GM23248 (cell line): ENCODE results near the gene TNIK. TPM values are rescaled to one million over a fixed set of nuclear protein-coding genes. Genes with fewer than 3 reads are reported as not detected.
A peak's percentile ranks its signal among the peaks of the same experiment; 100 is the strongest.

Experiments used
- DNase-seq: peaks from one replicate; pipeline ENCODE4 v3.0.0-alpha.2; 2015
- H2AFZ ChIP-seq: fragments of 200-600 bp; sonication (generic); 2 replicates; pipeline ENCODE4 v1.6.1; 2016; ENCODE audit warnings: antibody characterized with exemption
- H3F3A ChIP-seq: fragments of 200-600 bp; sonication (generic); 2 replicates; pipeline ENCODE4 v1.6.1; 2016; ENCODE audit warnings: mild to moderate bottlenecking, antibody characterized with exemption, mixed run types; ENCODE audit not compliant: insufficient read depth
- H3K27ac ChIP-seq: fragments of 200-600 bp; sonication (generic); 2 replicates; pipeline ENCODE4 v1.5.1; 2016; ENCODE audit warnings: mild to moderate bottlenecking
- H3K27me3 ChIP-seq: fragments of 200-600 bp; sonication (generic); replicated peaks from 2 replicates; pipeline ENCODE4 v1.6.1; 2016; ENCODE audit warnings: mild to moderate bottlenecking; ENCODE audit not compliant: insufficient read depth
- H3K36me3 ChIP-seq: fragments of 200-600 bp; sonication (generic); 2 replicates; pipeline ENCODE4 v1.6.1; 2016; ENCODE audit warnings: low read depth, mild to moderate bottlenecking
- H3K4me1 ChIP-seq: fragments of 200-600 bp; sonication (generic); 2 replicates; pipeline ENCODE4 v1.6.1; 2016; ENCODE audit warnings: mild to moderate bottlenecking; ENCODE audit not compliant: insufficient read depth
- H3K4me2 ChIP-seq: fragments of 200-600 bp; sonication (generic); one replicate; pipeline ENCODE4 v1.6.1; 2016; ENCODE audit warnings: mild to moderate bottlenecking; ENCODE audit not compliant: unreplicated experiment
- H3K4me3 ChIP-seq: fragments of 200-600 bp; sonication (generic); 2 replicates; pipeline ENCODE4 v1.5.1; 2016; ENCODE audit warnings: mild to moderate bottlenecking
- H3K79me2 ChIP-seq: fragments of 200-600 bp; sonication (generic); 2 replicates; pipeline ENCODE4 v1.6.1; 2016; ENCODE audit warnings: mild to moderate bottlenecking; ENCODE audit not compliant: insufficient read depth
- H3K9ac ChIP-seq: fragments of 200-600 bp; sonication (generic); 2 replicates; pipeline ENCODE4 v1.6.1; 2016; ENCODE audit warnings: mild to moderate bottlenecking
- H3K9me2 ChIP-seq: fragments of 200-600 bp; sonication (generic); 2 replicates; pipeline ENCODE4 v1.6.1; 2016; ENCODE audit warnings: mixed run types, mild to moderate bottlenecking, moderate library complexity; ENCODE audit not compliant: insufficient read depth
- H3K9me3 ChIP-seq: fragments of 200-600 bp; sonication (generic); one replicate; pipeline ENCODE4 v1.6.1; 2017; ENCODE audit warnings: low read depth
- H4K20me1 ChIP-seq: fragments of 200-600 bp; sonication (generic); 2 replicates; pipeline ENCODE4 v1.6.0; 2016; ENCODE audit not compliant: insufficient read depth
- EZH2 ChIP-seq: fragments of 200-600 bp; sonication (generic); IDR thresholded peaks from 2 replicates; pipeline ENCODE4 v1.6.1; 2018; ENCODE audit warnings: antibody characterized with exemption, mild to moderate bottlenecking; ENCODE audit not compliant: insufficient read depth, poor library complexity, severe bottlenecking
- EZH2phosphoT487 ChIP-seq: fragments of 200-600 bp; sonication (generic); IDR thresholded peaks from 2 replicates; pipeline ENCODE4 v1.6.1; 2018; ENCODE audit warnings: antibody characterized with exemption, moderate library complexity, mild to moderate bottlenecking, low read depth; ENCODE audit not compliant: insufficient read depth
- WGBS, 2 experiments: methylation state at CpG; one replicate each; pipeline ENCODE4 v1.1.6; 2015 to 2017; ENCODE audit warnings: low lambda C conversion rate in 2 of 2, low coverage in 1 of 2; ENCODE audit errors: missing lambda C conversion rate in 2 of 2; 5-methylcytosine and 5-hydroxymethylcytosine counted together
- in situ Hi-C: fragments of 300-500 bp; cut with MboI; formaldehyde crosslinking; loops from 2 replicates; pipeline ENCODE4 v1.15.0; 2020
- polyA plus RNA-seq: library from polyadenylated mRNA; unstranded; fragments of >200 nt; fragmentation: Nextera tagmentation; extraction: Ambion mirVana; gene quantifications from 2 replicates; pipeline ENCODE4 v1.2.1, GENCODE V29; 2016
- total RNA-seq: library from RNA; depleted of rRNA; stranded (reverse); fragments of >200 nt; shearing (Covaris generic); gene quantifications from 2 replicates; pipeline ENCODE4 v1.2.3, GENCODE V29; 2014

The TNIK gene
- total and polyA plus RNA-seq, 2 experiments from 2014 or later, result 0.80 to 2.3 TPM

DNA sequence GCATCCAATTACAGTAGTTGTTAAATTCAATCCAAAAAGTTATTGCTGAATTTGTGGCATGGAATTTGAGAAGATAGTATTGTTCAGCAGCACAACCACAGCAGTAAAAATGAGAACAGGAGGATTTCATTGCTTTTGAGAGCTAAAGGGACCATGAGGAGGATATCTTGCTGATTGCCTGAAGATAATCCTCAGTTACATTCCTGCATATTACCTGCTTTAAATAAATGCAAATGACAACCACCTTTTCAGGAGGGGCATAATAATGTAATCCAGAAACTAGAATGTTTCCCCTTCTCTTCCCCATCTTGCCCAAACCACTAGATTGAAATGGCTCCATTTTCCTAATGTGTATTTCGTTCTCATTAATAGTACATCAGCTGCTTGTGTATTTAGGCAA, 398.5 kb downstream of the TNIK start:
- in situ Hi-C loops, result loop anchor here (25.0 kb wide), 1 partner anchor 501 kb away; no protein-coding TSS in a partner anchor
- Histone ChIP-seq H3K27me3 (no peaks in the 10 kb centered on the region), H3K27ac (no peak overlapping the region), H3K79me2 (no peaks in the 10 kb centered on the region), H3K4me2 (no peak overlapping the region), H3K4me1 (peaks cover 21% of the 10 kb centered on the region), H3K36me3 (no peaks in the 10 kb centered on the region), H3K9me3 (no peaks in the 10 kb centered on the region), H3K9ac (no peak overlapping the region), H2AFZ (no peak overlapping the region), H3F3A (peaks cover 19% of the 10 kb centered on the region), H4K20me1 (no peaks in the 10 kb centered on the region), H3K9me2 (no peaks in the 10 kb centered on the region), H3K4me3 (no peak overlapping the region)
- TF ChIP-seq EZH2phosphoT487 (no peak), EZH2 (no peak)
- WGBS, 2 experiments, result 97 to 100% methylated on average over 1 of the region's 1 CpG
- DNase-seq, result no peak

DNA sequence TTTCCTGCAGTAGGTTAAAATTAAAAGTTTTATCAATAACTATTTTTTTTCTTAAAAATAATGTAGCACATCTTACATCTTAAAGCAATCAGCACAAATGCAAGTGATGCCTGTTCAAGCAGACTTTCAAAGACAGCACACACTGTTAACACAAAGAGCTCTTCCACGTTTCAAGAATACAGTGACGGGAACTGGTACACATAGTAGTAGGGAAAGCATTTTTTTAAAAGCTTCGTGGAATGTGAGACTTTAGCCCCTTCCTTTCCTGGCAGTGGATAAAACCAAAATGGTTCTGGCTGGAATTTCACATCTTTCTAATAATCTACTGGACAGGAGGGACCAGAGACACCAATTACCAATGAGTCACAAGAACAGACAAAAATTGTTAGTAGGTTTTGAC, 400.2 kb downstream of the TNIK start:
- in situ Hi-C loops, result loop anchor here (25.0 kb wide), 1 partner anchor 502 kb away; no protein-coding TSS in a partner anchor
- no peak for DNase-seq
- no peaks in the 10 kb centered on the region for H3K36me3 ChIP-seq
- H2AFZ ChIP-seq, result no peak overlapping the region
- no peaks in the 10 kb centered on the region for H4K20me1 ChIP-seq
- H3K9me2 ChIP-seq, result no peaks in the 10 kb centered on the region
- no peak overlapping the region for H3K27ac ChIP-seq
- H3K4me2 ChIP-seq, result no peak overlapping the region
- WGBS, 2 experiments, result 84 to 86% methylated on average over 3 of the region's 3 CpGs
- no peaks in the 10 kb centered on the region for H3K9me3 ChIP-seq
- peaks cover 34% of the 10 kb centered on the region for H3F3A ChIP-seq
- no peaks in the 10 kb centered on the region for H3K27me3 ChIP-seq
- TF ChIP-seq EZH2 (no peak), EZH2phosphoT487 (no peak)
- H3K4me1 ChIP-seq, result peaks cover 38% of the 10 kb centered on the region
- no peaks in the 10 kb centered on the region for H3K79me2 ChIP-seq
- no peak overlapping the region for H3K9ac ChIP-seq
- H3K4me3 ChIP-seq, result no peak overlapping the region

DNA sequence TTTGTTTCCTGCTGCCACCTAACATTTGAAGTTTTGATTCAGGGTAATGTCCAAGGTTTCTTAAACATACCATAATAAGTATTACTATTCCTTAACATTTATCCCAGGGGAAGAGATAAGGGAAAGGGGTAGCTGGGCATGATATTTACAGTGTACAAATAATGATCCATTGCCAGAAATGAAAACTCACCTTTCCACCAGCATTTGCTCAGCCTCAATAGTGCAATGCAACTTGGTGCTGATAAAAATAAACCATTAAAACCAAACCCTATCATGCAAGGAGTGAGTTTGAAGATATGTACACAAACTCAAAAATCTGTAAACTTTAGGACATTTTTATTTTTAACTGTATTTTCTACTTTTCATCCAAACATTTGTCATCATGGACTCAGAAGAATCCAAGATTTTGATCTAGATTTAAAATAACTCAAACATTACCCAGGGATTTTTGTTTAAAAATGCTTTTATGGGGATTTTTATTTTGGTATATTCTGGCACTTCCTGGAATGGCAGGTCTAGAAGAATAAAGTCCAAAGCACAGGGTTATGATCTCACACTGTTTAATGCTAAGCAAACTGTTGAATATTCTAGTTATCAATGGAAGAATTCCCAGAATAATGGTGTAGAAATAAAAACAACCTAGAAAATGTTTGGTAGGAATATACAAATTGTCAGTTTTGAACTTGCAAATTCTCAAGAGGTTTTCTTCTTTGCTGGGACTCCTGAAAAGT, 401.2 kb downstream of the TNIK start:
- Histone ChIP-seq H3K79me2 (no peaks in the 10 kb centered on the region), H3K9me3 (no peaks in the 10 kb centered on the region), H3K4me1 (peaks cover 46% of the 10 kb centered on the region), H4K20me1 (no peaks in the 10 kb centered on the region), H3K36me3 (no peaks in the 10 kb centered on the region), H2AFZ (no peak overlapping the region), H3F3A (peaks cover 35% of the 10 kb centered on the region), H3K27ac (peak overlapping the region; percentile 23), H3K27me3 (no peaks in the 10 kb centered on the region), H3K4me3 (no peak overlapping the region), H3K9me2 (no peaks in the 10 kb centered on the region), H3K9ac (no peak overlapping the region), H3K4me2 (no peak overlapping the region)
- no peak for TF ChIP-seq EZH2
- TF ChIP-seq EZH2phosphoT487, result no peak
- no peak for DNase-seq
- in situ Hi-C loops, result loop anchor here (25.0 kb wide), 1 partner anchor 503 kb away; no protein-coding TSS in a partner anchor

DNA sequence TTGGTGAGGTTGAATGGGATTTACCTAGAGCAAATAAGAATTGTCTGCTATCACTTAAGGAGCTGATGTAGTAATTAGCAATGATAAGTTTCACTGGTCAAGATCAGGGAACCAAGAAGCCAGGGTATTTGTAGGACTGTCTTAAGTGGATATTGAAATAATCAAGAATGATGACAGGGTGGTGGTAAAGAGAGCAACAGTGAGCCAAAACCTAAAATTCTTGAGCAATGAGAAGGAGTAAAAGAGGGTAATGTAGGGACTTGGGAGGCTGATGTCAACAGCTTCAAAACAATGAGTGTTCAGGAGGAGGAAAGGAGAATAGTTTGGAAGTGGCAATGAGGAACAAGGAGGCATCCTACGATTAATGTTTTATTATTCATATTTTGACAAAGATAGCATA, 402.1 kb downstream of the TNIK start:
- Histone ChIP-seq H3K27ac (peak overlapping the region; percentile 42), H3K9me3 (no peaks in the 10 kb centered on the region), H3K27me3 (no peaks in the 10 kb centered on the region), H3K36me3 (no peaks in the 10 kb centered on the region), H3K9ac (no peak overlapping the region), H3K79me2 (no peaks in the 10 kb centered on the region), H3K4me3 (no peak overlapping the region), H3K4me2 (peak overlapping the region; percentile 50), H4K20me1 (no peaks in the 10 kb centered on the region), H2AFZ (no peak overlapping the region), H3K4me1 (peaks cover 46% of the 10 kb centered on the region), H3K9me2 (no peaks in the 10 kb centered on the region), H3F3A (peaks cover 35% of the 10 kb centered on the region)
- in situ Hi-C loops, result loop anchor here (25.0 kb wide), 1 partner anchor 504 kb away; no protein-coding TSS in a partner anchor
- TF ChIP-seq EZH2phosphoT487 (no peak), EZH2 (no peak)
- DNase-seq, result peak; percentile 82
- 61 to 65% methylated on average over 1 of the region's 1 CpG for WGBS, 2 experiments
